HG03558 (cell line): Measurements from ENCODE around the gene WSB2.
"Not testable (repeated sequence)": the region's sequence is repeated elsewhere in the genome, so short reads cannot be mapped to it uniquely, and the experiment has no call there.

Experiments used
- ATAC-seq: cut with Tn5 transposase; IDR thresholded peaks from one replicate; pipeline ENCODE4 v1.9.1; 2021; ENCODE audit warnings: moderate number of reproducible peaks; ENCODE audit not compliant: unreplicated experiment; ENCODE audit errors: extremely low read depth

WSB2 gene

GRCh38 chr12:118010903-118011302 lies 50.1 kb downstream of the WSB2 start:
- no peak for ATAC-seq

DNA sequence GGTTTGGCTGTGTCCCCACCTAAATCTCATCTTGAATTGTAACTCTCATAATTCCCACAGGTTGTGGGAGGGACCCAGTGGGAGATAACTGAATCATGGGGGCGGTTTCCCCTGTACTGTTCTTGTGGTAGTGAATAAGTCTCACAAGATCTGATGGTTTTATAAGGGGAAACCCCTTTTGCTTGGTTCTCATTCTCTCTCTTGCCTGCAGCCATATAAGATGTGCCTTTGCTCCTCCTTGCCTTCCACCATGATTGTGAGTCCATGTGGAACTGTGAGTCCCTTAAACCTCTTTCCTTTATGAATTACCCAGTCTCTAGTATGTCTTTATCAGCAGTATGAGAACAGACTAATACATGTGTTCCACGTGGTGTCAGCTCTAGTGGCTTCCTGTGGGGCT lies 61.2 kb downstream of the WSB2 start:
- ATAC-seq = not testable (repeated sequence)

DNA sequence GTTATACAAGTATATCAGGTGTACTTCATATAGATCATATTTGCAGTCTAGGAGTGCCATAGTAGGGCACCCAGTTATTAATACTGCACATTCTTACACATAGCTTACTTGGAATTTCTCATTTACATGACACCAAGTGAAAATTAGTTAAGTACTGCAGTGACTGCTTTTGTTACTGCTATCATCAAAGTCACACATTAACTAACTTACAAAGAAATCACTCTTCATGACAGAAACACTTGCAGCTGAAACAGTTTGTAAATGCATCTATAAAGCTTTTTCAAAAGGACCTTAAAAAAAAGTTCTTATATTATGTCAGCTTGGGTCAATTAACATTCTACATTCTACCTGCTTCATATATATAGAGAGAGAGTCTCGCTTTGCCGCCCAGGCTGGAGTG lies 62.3 kb downstream of the WSB2 start:
- no peak for ATAC-seq

GRCh38 chr12:117994551-117995438 lies 66.2 kb downstream of the WSB2 start:
- no peak for ATAC-seq

GRCh38 chr12:117986705-117987469 lies 74.1 kb downstream of the WSB2 start:
- ATAC-seq = no peak

GRCh38 chr12:117985182-117985581 lies 75.8 kb downstream of the WSB2 start:
- ATAC-seq = no peak
